Transverse colon (tissue), 4 donors: Measurements from ENCODE around the gene PTBP1. TPM values are rescaled to one million over a fixed set of nuclear protein-coding genes. Genes with fewer than 3 reads are reported as not detected.

Experiments used
- DNase-seq: peaks from one replicate; pipeline ENCODE4 v3.0.0-alpha.2; 2019
- H3K27ac ChIP-seq, 4 donors: fragments of 200-600 bp; sonication (generic); 2 replicates each; pipeline ENCODE4 v1.5.1; 2016 to 2018; ENCODE audit warnings: inconsistent platforms in 4 of 4
- H3K27me3 ChIP-seq: fragments of 200-600 bp; sonication (generic); 2 replicates; pipeline ENCODE4 v1.5.1; 2017; ENCODE audit warnings: inconsistent platforms
- H3K36me3 ChIP-seq, 4 donors: fragments of 200-600 bp; sonication (generic); 2 replicates each; pipeline ENCODE4 v1.5.1; 2017 to 2019; ENCODE audit warnings: inconsistent platforms in 4 of 4
- H3K4me1 ChIP-seq, 4 donors: fragments of 200-600 bp; sonication (generic); 2 replicates each; pipeline ENCODE4 v1.5.1; 2017 to 2020; ENCODE audit warnings: inconsistent platforms in 4 of 4
- H3K4me3 ChIP-seq, 4 donors: fragments of 200-600 bp; sonication (generic); 1 replicate in 1 of 4; 2 replicates in 3 of 4; pipeline versions ENCODE4 v1.5.1 to v1.6.1; 2017 to 2019; ENCODE audit warnings: inconsistent platforms in 4 of 4
- H3K9me3 ChIP-seq, 2 donors: fragments of 200-600 bp; sonication (generic); 2 replicates each; pipeline ENCODE4 v1.5.1; 2017 to 2019; ENCODE audit warnings: inconsistent platforms in 2 of 2
- CTCF ChIP-seq, 5 experiments: fragments of 200-600 bp in 3 of 5; fragments of 450-650 bp in 2 of 5; sonication (generic) in 3 of 5; IDR thresholded peaks; 1 replicate in 2 of 5; 2 replicates in 3 of 5; pipeline ENCODE4 v1.5.1; 2016 to 2017; ENCODE audit warnings: antibody characterized with exemption in 5 of 5, inconsistent platforms in 3 of 5, mild to moderate bottlenecking in 2 of 5, moderate library complexity in 1 of 5
- EP300 ChIP-seq: sonication (generic); formaldehyde crosslinking; IDR thresholded peaks from one replicate; pipeline ENCODE4 v1.6.1; 2017; ENCODE audit warnings: antibody characterized with exemption, low read depth
- POLR2A ChIP-seq: fragments of 450-650 bp; IDR thresholded peaks from one replicate; pipeline ENCODE4 v1.6.1; 2016; ENCODE audit warnings: antibody characterized with exemption, mild to moderate bottlenecking, moderate library complexity
- POLR2AphosphoS5 ChIP-seq, 3 donors: sonication (generic); formaldehyde crosslinking; IDR thresholded peaks; one replicate each; pipeline ENCODE4 v1.6.1; 2016; ENCODE audit warnings: antibody characterized with exemption in 3 of 3
- WGBS, 2 donors: methylation state at CpG; one replicate each; pipeline ENCODE4 v1.1.5; 2018; ENCODE audit warnings: low coverage in 1 of 2; 5-methylcytosine and 5-hydroxymethylcytosine counted together
- in situ Hi-C, 4 donors: fragments of 200-750 bp; cut with MboI; loops; one replicate each; pipeline versions ENCODE4 v1.15.0 to v1.15.1; 2017; ENCODE audit warnings: low sequenced_read_pairs in 3 of 4, low pct_ligation_motif_present in 1 of 4, low pct_unique_long_range_greater_than_20kb in 1 of 4
- intact Hi-C: fragments of 100-400 bp; cut with DNase I; formaldehyde crosslinking; loops from one replicate; pipeline ENCODE4 v1.15.1; 2023; ENCODE audit warnings: low total_unique reads
- total RNA-seq, 4 donors: library from RNA; depleted of rRNA; stranded (reverse); fragments of >200 nt; gene quantifications; one replicate each; pipeline ENCODE4 v1.1.0, GENCODE V29; 2016

PTBP1 gene
- total RNA-seq, 4 donors from 2014 or later, result 145 to 258 (median 194) TPM

- in situ Hi-C loops (no loop called here), intact Hi-C loops (no loop called here)
- Histone ChIP-seq H3K36me3 (no peaks in the 10 kb centered on the region), H3K4me3 (peak overlapping the region; percentile 65 to 96 (median 70)), H3K4me1 (peaks cover 16 to 37% (median 31%) of the 10 kb centered on the region in 4 donors), H3K27me3 (no peaks in the 10 kb centered on the region), H3K27ac (peak overlapping the region; percentile 79 to 93 (median 86)), H3K9me3 (no peaks in the 10 kb centered on the region)
- 76% methylated on average over 35 of the region's 39 CpGs; no CpG with 5 or more reads in 1 of the 2 donors for WGBS, 2 donors
- TF ChIP-seq POLR2AphosphoS5 (IDR thresholded peaks at IDR 0.05) (no peak), CTCF (IDR thresholded peaks at IDR 0.05) (no peak), POLR2A (no peak), EP300 (no peak)
- no peak for DNase-seq
Observed at GRCh38 chr19:795691-796581, 1.3 kb upstream of the PTBP1 start.

- WGBS, 2 donors, result 0% methylated on average over 30 of the region's 129 CpGs; no CpG with 5 or more reads in 1 of the 2 donors
- peak overlapping the region; percentile 98 to 100 (median 100) for H3K27ac ChIP-seq
- DNase-seq, result peak; percentile 93
- peaks cover 33 to 55% (median 48%) of the 10 kb centered on the region in 4 donors for H3K4me1 ChIP-seq
- in situ Hi-C loops, result no loop called here
- H3K4me3 ChIP-seq, result peak overlapping the region; percentile 94 to 99 (median 96)
- no peaks in the 10 kb centered on the region for H3K36me3 ChIP-seq
- intact Hi-C loops, result no loop called here
- no peaks in the 10 kb centered on the region for H3K27me3 ChIP-seq
- TF ChIP-seq POLR2AphosphoS5 (IDR thresholded peaks at IDR 0.05) (peak in 2 of 3 donors; percentile 49 to 50), EP300 (peak; percentile 6), CTCF (IDR thresholded peaks at IDR 0.05) (no peak), POLR2A (peak; percentile 23)
- no peaks in the 10 kb centered on the region for H3K9me3 ChIP-seq
Observed at GRCh38 chr19:797528-798414, 519 bp downstream of the PTBP1 start.

GRCh38 chr19:798415-799075 lies 1.3 kb downstream of the PTBP1 start:
- peaks cover 39 to 62% (median 55%) of the 10 kb centered on the region in 4 donors for H3K4me1 ChIP-seq
- no peak for TF ChIP-seq CTCF (IDR thresholded peaks at IDR 0.05)
- TF ChIP-seq EP300, result no peak
- TF ChIP-seq POLR2AphosphoS5 (IDR thresholded peaks at IDR 0.05), result peak in 2 of 3 donors; percentile 7 to 38
- intact Hi-C loops, result no loop called here

More at GRCh38 chr19:798415-799075, 1.3 kb downstream of the PTBP1 start:
- WGBS, 2 donors, result 0% methylated on average over 40 of the region's 44 CpGs; no CpG with 5 or more reads in 1 of the 2 donors
- Histone ChIP-seq H3K9me3 (no peaks in the 10 kb centered on the region), H3K4me3 (peak overlapping the region; percentile 94 to 99 (median 96)), H3K27ac (peak overlapping the region; percentile 98 to 100 (median 100)), H3K36me3 (peaks cover 0 to 2% (median 0%) of the 10 kb centered on the region in 4 donors), H3K27me3 (no peaks in the 10 kb centered on the region)
- in situ Hi-C loops, result no loop called here
- peak; percentile 77 for DNase-seq
